NCI-H460 (cell line): ENCODE data around the gene STOM. TPM values are rescaled to one million over a fixed set of nuclear protein-coding genes. Genes with fewer than 3 reads are reported as not detected.
A peak's percentile ranks its signal among the peaks of the same experiment; 100 is the strongest.
"Not testable (repeated sequence)": the region's sequence is repeated elsewhere in the genome, so short reads cannot be mapped to it uniquely, and the experiment has no call there.

Source experiments
- DNase-seq: peaks from one replicate; pipeline ENCODE4 v3.0.0-alpha.2; 2016; ENCODE audit warnings: low read depth; ENCODE audit errors: extremely low read depth
- polyA plus RNA-seq: library from polyadenylated mRNA; depleted of rRNA; stranded (reverse); fragments of >200 nt; gene quantifications from 2 replicates; pipeline ENCODE4 v1.2.3, GENCODE V29; 2014; cell fraction: nucleus; rRNA removed
- total RNA-seq: library from RNA; depleted of rRNA; stranded (reverse); fragments of >200 nt; shearing (Covaris generic); gene quantifications from 2 replicates; pipeline ENCODE4 v1.2.3, GENCODE V29; 2014; rRNA removed

STOM gene, protein sequence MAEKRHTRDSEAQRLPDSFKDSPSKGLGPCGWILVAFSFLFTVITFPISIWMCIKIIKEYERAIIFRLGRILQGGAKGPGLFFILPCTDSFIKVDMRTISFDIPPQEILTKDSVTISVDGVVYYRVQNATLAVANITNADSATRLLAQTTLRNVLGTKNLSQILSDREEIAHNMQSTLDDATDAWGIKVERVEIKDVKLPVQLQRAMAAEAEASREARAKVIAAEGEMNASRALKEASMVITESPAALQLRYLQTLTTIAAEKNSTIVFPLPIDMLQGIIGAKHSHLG
- total RNA-seq: 53.8 and 53.9 TPM in 2 replicates
- polyA plus RNA-seq: 33.9 and 36.6 TPM in 2 replicates

GRCh38 chr9:121369595-121370265 is at the start of gene STOM:
TSS of gene STOM (minus strand) at chr9:121370250. CDS start at chr9:121370187, 63 bp downstream.
- peak; percentile 35 for DNase-seq

DNA sequence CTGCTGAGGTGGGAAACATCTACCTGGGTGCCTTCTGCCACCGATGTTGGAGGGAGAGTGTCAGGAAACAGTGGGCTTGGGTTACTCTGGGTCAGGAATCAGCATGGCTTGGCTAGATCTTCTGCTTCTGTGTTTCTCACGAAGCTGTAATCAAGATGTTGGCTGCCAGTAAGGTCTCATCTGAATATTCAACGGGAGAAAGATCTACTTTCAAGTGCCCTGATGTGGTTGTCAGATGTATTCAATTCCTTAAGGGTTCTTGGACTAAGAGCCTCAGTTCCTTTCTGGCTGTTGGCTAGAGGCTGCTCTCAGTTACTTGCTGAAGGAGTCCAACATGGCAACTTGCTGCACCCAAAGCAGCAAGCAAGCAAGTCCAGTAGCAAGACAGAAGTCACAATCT is 41.9 kb upstream of the STOM start:
- no peak for DNase-seq

- DNase-seq: no peak
Measured at GRCh38 chr9:121405899-121406298, 35.8 kb upstream of the STOM start.

DNA sequence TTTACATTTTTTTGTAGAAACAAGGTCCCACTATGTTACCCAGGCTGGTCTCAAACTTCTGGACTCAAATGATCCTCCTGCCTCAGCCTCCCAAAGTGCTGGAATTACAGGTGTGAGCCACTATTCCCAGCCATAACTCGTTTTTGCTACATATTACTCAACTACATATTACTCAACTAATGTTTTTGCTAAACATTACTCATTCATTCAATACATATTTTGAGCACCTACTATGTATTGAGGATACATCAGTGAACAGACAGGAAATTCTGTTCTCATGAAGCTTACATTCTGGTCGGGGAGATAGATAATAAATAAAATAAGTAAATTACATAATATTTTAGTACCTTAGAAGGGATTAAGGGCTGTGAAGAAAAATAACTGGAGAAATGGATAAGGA is 34.9 kb upstream of the STOM start:
- no peak for DNase-seq

DNA sequence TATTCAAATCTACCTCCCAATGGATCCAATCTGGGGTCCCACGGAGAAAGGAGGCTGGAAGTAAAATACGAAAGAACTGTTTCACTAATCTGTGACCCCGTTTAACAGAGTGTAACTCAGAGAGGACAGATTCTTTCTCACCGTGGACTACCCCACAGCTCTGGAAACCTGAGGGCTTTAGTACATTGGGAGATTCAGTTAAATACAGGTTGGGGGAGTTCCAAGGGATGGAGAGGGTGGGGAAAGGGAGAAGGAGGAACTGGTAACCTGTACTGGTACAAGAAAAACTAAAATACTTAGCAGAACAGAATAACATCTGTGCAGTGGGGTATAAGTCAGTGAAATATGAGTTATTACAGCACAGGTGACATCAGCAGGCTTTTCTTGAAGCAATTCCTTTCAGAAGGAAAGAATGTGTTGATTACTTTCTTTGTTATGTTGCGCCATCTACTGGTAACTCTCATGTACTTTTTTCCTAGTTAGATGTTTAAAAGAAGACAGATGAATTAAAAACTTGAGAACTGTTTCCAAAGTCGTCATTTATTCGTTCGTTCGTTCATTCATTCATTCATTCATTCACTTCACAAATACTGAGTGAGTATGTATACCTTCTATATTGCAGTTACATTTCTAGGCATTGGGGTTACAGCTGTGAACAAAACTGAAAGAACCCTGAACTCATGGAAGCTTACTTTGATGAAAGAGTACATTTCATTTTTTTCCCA is 30.0 kb upstream of the STOM start:
- DNase-seq: peak; percentile 77

DNA sequence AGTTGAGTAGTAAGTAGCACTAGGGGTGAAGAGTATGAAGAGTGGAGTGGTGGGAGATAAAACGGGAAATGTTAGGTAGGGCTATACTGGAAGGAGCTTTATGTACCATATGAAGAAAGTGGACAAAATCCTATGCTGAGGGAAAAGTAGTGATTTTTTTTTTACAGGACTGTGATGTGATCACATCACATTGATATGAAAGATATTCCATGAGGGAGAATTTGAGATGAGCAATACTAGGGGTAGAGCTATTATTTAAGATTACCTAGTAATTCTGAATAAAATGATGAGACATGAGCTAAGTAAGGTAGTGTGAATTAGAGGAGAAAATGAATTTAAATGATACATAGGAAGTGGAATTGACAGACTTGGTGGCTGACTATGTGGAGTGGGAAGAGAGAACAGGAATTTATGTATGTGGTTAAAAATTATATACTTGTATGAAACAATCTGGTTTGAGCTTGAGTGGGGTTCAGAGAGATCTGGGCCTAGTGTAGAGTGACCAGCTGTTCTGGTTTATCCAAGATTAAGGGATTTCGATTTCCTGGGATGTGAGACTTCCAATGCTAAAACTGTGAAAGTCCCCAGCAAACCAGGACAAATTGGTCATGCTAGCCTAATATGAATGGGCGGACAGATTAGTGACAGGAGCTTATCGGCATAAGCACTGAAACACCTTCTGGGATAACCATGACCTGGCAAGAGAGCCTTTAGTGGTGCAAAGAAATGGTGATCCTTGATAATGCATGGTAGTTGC is 29.3 kb upstream of the STOM start:
- no peak for DNase-seq

DNA sequence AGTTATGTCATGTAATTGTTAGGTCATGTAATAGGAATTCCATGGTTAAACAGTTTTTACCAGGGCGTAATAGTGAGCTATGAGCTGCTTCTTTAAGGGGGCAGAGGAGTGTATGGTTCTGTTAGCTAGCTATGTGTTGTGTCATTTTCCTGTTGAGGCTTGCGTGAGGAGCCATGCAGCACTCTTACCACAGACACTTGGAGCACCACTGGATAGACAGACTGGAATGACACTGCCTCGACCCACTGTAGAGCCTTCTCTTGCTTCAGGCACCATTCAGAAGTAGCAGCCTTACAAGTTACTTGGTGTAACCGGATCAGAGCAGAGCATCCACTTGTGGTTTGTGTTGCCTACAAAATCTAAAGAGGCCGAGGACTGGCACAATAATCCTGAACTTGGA is 28.3 kb upstream of the STOM start:
- DNase-seq: no peak

DNA sequence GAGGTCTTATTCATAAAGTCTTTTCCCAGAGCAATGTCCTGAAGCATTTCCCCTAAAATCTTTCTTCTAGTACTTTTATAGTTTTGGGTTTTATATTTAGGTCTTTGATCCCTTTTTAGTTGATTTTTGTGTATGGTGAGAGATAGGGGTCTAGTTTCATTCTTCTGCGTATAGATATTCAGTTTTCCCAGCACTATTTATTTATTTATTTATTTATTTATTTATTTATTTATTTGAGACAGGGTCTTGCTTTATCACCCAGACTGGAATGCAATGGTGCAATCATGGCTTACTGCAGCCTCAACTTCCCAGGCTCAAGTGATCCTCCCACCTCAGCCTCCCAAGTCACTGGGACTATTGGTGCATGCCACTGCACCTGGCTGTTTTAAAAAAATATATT is 27.2 kb upstream of the STOM start:
- DNase-seq: not testable (repeated sequence)

- no peak for DNase-seq
Measured at GRCh38 chr9:121395558-121395957, 25.5 kb upstream of the STOM start.

DNA sequence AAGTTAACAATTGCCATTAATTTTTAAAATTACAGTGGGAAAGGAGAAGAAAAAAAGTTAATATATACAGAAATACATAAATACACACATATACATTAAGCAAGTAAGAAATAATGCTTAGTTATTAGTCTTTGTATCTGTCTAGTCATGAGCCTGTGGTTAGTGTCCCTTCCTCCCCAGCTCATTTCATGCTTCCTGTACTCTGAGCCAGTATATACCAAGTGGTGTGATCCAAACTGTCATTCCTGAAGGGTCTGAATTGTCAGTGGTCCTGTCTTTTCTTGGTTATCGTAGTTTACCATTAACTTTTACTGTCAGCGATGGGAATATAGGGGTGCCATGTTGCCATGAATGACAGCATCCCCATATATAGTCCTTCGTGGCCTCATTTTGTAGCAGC is 24.2 kb upstream of the STOM start:
- no peak for DNase-seq

- no peak for DNase-seq
Measured at GRCh38 chr9:121393318-121393717, 23.3 kb upstream of the STOM start.

GRCh38 chr9:121390372-121390771 is 20.3 kb upstream of the STOM start:
- no peak for DNase-seq

GRCh38 chr9:121388140-121388905 is 18.3 kb upstream of the STOM start:
- DNase-seq: no peak

- no peak for DNase-seq
Measured at GRCh38 chr9:121386442-121387175, 16.6 kb upstream of the STOM start.

DNA sequence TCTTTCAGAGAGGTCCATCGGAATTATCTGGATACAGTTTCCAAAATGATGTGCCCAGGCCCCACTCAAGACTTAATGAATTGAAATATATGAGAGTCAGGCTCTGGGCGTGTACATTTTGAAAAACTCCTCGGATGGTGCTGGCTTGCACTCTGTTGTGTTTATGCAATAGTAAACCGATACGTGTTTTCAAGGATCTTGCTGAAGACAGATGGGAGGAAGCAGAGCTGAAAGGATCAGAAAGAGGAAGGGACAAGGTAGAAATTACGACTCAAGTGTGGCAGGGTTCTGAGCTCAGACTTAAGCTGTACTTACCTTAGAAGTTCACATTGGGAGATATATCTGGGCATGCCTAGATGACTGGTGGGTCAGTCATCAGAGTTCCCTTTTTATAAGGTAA is 13.7 kb upstream of the STOM start:
- DNase-seq: no peak

DNA sequence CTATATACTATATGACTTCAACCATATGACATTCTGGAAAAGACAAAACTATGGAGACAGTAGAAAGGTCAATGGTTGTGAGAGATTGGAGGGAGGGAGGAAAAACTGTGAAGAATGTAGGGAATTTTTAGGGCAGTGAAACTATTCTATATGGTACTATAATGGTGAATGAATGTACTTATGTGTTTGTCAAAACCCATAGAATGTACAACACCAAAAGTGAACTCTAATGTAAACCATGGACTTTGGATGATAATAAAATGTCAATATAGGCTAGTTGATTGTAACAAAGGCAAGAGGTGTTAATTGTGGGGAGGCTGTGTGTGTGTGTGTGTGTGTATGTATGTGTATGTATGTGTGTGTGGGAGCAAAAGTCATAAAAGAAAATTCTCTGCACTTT is 10.8 kb upstream of the STOM start:
- no peak for DNase-seq

- no peak for DNase-seq
Measured at GRCh38 chr9:121376214-121376830, 6.3 kb upstream of the STOM start.

DNA sequence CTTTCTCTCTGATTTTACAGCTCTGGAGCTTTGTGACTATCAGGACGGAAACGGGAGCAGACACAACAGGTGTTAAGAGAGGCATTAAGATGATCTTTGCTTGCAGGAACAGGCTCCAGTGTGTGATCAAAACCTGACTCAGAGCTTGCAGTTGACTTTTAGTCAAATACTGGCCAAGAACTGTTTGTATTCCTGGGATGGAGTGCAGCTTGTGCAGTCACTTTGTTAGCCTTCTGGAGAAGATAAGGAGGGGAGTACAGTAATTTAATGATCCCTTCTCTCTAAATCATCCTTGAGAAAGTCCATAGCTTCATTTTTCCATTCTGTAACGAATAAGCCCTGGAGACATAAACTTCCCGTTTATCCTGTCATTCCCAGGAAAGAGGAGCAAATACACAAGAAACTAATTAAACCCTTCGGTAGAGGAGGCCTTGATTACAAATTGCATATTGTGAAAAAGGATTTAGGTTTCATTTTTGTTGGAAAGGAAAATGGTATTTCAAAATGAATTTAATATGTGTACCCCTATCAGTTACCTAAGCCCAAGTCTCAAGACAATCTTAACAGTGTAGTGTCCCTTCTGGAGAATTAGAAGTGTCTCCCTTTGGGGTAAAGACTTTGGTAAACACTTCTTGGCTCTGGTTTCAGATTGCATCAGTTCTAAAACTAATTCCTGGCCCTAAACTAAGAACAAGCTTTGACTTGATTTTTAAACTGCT is 3.1 kb upstream of the STOM start:
- DNase-seq: no peak
